IPS-18c (cell line): Measurements from ENCODE around the gene GRIN2C.
A peak's percentile ranks its signal among the peaks of the same experiment; 100 is the strongest.

ENCODE experiments used
- H3K4me3 ChIP-seq: 2 replicates; pipeline ENCODE4 v1.7.0; 2013; ENCODE audit warnings: low read depth, mild to moderate bottlenecking, low read length, moderate library complexity; ENCODE audit not compliant: insufficient read depth
- H3K9me3 ChIP-seq: one replicate; pipeline ENCODE4 v1.6.1; 2013; ENCODE audit warnings: mild to moderate bottlenecking, low read length, moderate library complexity; ENCODE audit not compliant: control insufficient read depth, insufficient read depth

GRIN2C gene

GRCh38 chr17:74883241-74883745, 23.6 kb upstream of the GRIN2C start:
- Histone ChIP-seq H3K4me3 (no peak overlapping the region), H3K9me3 (no peaks in the 10 kb centered on the region)

DNA sequence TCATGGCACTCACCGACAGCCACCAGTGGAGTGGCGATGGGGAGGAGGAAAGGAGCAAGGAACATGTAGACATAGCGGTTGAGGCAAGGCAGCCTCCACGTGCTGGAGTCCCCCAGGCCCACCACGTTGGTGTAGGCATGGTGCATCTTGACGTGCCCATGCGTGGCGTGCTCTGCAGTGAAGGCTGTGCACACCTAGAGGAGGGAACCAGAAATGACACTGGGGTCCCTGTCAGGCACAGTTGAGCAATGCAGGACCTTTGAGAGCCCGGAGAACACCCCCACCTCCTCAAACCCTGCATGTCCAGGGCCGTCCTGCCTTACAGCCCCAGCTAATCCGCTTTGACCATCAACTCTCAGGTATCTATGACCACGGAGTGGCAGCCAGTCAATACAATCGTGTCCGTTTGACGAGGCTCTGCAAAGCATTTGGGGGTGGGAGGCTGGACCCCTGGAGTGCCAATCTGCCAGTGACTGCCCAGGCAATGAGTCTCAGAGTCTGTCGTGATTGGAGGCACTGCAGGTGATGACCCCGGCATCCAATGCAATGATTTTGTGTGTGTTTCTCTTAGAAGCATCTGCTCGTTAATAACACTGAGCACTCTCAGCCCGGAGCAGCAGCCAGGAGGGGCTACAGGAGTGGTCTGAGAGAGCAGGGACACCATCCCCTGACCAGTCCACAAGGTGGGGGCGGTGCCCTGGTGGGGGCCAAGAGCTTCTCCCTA, 23.0 kb upstream of the GRIN2C start:
- Histone ChIP-seq H3K9me3 (no peaks in the 10 kb centered on the region), H3K4me3 (no peak overlapping the region; the same call in 1 of the 2 replicates)

DNA sequence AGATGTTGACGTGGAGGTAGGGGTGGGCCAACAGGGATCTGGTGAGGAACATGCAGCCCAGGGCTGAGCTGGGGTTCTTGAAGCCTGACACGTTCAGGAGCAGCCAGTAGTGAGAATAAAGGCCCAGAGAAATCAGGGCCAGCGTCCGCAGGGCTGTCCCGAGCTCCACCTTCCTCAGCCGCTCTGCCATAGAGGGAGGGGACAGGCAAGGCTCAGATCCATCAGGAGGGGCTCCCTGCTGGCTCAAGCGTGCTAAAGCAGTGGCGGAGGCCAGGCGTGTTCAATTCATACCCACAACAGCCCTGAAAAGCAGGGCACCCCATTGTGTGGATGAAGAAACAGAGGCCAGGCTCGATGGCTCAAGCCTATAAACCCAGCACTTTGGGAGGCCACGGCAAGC, 21.4 kb upstream of the GRIN2C start:
- Histone ChIP-seq H3K4me3 (no peak overlapping the region), H3K9me3 (peaks cover 3% of the 10 kb centered on the region)

DNA sequence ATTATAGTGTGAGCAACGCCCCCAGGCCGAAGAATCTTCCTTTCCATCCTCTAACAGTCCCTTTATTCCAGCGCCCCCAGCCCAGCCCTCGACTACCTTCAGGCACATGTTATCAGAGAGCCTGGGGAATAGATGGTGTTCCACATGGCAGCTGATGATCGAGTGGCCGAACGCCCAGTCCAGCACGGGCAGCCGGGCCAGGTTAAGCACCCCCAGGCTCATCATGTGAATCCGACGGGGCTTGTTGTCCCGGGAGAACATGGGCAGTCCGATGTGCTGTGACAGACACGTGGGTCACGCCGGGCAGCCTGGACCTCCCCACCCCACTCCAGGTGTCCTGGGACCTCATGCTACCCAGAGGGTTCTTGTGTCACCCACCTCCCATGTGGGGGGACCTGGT, 19.6 kb upstream of the GRIN2C start:
- H3K4me3 ChIP-seq: no peak overlapping the region
- peaks cover 4% of the 10 kb centered on the region for H3K9me3 ChIP-seq

- H3K4me3 ChIP-seq: no peak overlapping the region
- peaks cover 4% of the 10 kb centered on the region for H3K9me3 ChIP-seq
Measured at GRCh38 chr17:74878658-74879057, 19.0 kb upstream of the GRIN2C start.

DNA sequence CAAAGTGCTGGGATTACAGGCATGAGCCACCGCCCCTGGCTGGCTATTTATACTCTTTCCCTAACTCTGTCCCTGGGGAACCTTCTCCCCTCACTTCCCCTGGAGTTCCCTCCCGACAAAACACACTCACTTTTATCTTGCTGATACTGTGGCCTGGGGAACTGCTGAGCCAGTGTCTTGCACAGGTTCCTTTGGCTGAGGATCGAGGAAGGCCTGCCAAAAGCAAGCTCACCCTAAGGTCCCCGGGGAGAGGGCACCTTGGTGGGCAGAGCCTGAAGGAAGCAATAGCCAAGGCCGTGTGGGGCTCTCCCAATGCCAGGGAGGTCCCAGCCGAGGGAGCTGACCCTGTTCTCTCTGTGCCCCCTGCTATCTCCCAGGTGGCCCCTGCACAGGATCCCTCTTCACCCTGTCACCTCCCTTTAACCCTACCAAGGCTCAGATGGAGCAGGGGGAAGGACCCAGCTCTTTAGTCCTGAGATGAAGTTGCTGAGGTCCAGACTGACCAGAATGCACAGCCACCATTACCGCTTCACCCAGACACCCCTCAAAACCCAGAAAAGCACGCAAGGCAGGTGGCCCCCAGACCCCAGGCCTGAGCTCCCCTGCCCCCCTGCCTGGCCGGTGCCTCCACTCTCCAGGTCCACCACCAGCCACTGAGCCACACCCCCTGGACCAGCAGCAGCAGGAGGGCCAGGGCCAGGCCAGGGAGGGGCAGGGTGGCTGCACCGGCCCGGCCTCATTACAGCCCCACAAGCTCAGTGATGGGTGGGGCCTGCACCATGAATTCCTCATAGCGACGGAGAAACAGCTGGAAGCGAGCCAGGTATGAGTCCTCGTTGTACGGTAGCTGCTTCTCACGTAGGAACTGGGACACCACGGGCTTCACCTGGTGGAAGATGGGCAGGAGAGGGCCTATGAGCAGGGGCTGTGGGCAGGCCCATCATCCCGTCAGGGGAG, 18.2 kb upstream of the GRIN2C start:
- peaks cover 4% of the 10 kb centered on the region for H3K9me3 ChIP-seq
- no peak overlapping the region for H3K4me3 ChIP-seq

DNA sequence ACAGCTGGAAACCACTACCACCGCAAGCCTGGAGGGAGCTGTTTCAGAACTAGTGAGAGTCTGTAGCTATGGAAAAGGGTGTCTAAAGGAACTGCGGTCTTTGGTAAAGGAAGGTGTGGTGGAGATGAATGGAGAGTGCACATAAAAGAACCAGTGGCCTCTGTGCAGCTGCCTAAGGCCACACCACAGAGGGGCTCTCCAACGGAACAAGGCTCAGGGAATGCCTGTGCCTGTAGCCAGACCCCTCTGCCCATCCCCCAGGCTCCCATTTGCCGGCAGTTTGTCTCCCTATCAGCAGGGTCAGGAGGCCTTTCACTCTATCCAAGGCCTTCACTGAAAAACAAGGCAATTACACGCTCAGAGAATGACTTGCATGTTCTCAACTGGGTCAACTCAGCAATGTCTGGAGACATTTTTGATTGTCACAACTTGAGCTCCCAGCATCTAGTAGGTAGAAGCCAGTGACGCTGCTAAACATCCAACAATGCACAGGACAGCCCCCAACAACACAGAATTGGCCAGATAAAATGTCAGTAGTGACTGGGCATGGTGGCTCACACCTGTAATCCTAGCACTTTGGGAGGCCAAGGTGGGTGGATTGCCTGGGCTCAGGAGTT, 16.4 kb upstream of the GRIN2C start:
- H3K4me3 ChIP-seq: no peak overlapping the region
- H3K9me3 ChIP-seq: peaks cover 4% of the 10 kb centered on the region

DNA sequence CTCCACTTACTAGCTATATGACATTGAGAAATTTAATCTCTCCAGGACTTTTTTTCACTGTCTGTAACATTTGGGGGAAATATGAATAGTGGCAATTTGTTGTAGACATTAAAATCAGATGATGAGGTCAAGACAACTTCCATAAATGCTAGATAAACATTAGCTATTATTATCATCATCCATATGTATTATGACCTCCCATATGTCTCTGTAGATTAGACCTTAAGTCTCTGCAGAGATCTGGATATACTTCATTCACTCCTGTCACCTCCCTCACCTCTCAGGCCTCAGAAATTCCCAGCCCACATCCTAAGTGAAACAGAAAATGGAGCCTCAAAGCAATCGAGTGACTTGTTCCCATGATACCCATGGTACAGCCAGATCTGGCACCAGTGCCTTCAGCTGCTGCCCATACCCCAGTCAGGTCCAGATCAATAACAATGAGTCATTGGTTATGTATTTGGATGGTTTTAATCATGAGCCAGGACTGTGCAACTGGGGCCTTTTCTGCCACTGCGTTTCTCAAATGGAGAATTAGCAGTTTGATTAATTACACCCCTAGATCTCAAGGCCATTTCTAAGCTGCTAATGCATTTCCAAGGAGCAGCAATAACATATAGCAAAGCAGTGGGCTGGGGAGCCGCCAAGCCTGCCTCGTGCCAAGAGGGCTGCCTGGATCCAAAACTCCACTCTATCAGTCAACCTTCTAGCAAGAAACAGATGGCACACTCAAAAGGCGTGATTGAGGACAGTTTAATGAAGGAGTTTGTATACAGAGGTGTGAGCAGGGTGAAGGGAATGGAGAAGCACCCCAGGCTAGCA, 15.7 kb upstream of the GRIN2C start:
- H3K4me3 ChIP-seq: no peak overlapping the region
- H3K9me3 ChIP-seq: peaks cover 4% of the 10 kb centered on the region

DNA sequence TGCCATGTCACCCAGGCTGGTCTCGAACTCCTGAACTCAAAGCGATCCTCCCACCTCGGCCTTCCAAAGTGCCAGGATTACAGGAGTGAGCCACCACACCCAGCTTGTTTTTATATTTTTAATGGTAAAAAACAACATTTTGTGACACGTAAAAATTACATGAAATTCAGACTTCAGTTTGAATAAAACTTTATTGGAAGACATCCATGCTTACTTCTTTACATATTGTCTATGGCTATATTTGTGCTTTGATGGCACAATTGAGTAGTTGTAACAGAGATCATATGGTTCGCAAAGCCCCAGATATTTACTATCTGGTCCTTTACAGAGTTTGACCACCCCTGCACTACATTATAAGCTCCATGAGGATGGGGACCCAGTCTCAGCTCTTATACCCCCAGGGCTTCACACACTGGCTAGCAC, 14.9 kb upstream of the GRIN2C start:
- Histone ChIP-seq H3K9me3 (peaks cover 4% of the 10 kb centered on the region), H3K4me3 (no peak overlapping the region)

DNA sequence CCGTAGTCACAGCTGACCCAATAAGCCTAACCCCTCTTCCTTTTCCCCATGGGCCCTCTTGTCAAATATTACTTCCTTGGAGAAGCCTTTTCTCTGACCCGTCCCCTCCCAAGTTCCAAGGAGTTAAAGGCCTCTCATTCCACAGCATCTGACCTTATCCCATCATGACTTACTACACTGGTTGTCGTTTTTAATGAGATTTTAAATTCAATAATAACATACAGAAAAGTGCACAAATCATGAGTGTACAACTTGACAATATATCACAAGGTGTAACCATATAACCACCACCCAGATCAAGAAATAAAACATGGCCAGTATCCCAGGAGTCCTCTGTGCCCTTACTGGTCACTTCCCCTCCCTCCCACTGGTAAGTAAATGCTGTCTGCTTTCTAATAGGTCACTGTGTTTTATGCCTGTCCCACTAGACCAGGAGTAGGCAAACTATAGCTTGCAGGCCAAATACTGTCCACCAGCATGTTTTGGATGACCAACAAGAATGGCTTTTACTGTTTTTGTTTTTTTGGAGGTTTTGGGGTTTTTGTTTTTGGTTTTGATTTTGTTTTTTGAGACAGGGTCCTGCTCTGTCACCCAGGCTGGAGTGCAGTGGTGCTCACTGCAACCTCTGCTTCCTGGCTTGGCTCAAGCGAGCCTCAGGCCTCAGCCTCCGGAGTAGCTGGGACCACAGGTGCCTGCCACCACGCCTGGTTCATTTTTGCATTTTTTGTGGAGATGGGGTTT, 14.4 kb upstream of the GRIN2C start:
- peak overlapping the region; percentile 94 for H3K4me3 ChIP-seq
- peaks cover 4% of the 10 kb centered on the region for H3K9me3 ChIP-seq

DNA sequence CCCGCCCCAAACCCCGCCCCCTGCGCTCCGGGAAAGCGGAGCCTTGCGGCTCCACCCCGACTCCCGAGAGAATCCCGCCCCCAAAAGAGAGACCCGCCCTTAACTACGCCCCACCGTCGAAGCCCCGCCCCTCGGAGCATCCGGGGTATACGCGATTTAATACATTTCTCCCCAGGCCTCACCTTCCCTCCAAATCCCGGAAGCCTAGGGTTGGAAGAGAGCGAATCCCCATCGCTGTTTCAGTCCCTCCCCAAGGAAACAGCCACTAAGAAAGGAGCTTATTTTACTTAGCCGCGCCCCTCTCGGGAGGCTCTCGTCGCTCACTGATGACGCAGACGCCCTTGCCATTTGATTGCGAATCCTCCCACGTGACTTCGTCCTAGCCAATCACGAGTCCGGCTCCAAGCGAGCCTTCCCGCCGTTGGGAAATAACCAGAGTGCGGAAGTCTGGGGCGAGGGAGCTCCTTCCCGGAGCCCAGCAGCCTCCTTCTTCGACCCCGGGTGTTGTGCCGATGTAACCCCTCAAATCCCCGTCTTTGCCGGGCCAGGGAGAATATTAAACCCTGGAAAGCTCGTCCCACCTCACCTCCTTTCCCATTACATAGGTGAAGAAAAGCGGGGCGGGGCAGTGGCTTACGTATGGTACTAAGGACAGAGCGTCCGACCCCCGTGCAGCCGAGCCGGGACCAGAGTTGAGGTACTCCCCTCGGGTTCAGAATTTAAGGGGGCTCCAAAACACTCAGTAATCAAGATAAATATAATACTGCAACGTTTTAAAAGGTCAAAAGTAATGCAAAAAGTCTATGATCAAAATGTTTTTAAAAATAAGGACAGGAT, 13.6 kb upstream of the GRIN2C start:
- Histone ChIP-seq H3K9me3 (peaks cover 4% of the 10 kb centered on the region), H3K4me3 (peak overlapping the region; percentile 94)

DNA sequence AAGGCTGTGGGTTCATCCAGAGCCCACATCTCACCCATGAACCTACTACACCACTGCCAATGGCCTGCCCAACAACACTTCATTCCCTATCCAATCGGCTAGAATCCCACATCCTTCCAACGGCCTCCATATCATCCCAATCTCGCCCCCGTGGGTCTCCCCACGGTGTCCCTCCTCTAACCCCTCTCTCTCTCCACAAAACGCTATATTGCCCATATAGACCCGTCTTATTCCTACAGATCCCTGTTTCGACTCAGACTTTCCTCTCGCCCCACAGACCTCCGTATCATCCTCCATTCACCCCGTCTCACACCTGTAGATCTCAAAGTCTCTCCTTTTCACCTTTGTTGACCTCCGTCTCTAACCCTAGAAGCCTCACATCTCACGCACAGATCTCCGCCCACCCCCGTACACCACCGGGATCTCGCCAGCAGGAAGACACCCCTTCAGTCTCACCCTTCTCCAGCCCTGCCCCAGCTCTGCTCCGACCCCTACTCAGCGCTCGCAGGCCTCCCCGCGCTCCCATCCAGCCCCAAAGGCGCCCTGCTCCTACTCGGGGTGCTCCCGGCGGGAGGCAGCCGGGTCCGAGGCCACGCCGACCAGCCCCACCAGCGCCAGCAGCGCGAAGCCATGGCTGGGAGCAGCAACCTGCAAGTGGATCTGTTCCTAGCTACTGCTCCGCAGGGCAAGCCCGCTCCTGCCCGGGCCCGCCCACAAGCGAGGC, 12.8 kb upstream of the GRIN2C start, which contains the start of gene FDXR:
FDXR (minus strand) TSS at position 682 of the 724 bp plus-strand sequence; CDS start at position 632, 50 bp downstream.
- peaks cover 4% of the 10 kb centered on the region for H3K9me3 ChIP-seq
- peak within 1 kb of the TSS; percentile 94 for H3K4me3 ChIP-seq

GRCh38 chr17:74871356-74872076, 11.8 kb upstream of the GRIN2C start:
- Histone ChIP-seq H3K4me3 (no peak overlapping the region; the same call in 1 of the 2 replicates), H3K9me3 (peaks cover 4% of the 10 kb centered on the region)

DNA sequence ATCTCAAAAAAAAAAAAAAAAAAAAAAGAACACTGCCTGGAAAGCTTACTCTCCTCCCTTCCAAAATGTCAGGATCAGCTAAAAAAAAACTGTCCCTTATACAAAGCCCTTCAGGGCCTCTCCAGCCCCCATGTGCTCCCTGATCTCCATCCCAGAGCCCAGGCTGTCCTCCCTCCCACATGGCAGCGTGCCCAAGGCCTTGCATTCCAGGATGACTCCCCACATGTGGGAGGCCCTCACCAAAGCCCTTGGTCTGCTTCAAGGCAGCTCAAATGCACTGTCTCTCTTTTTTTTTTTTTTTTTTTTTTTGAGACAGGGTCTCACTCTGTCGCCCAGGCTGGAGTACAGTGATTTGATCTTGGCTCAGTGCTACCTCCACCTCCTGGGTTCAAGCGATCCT, 10.8 kb upstream of the GRIN2C start:
- no peak overlapping the region for H3K4me3 ChIP-seq
- no peaks in the 10 kb centered on the region for H3K9me3 ChIP-seq
